Kidney epithelial cell (primary cell): ENCODE data around the gene IAPP. TPM values are rescaled to one million over a fixed set of nuclear protein-coding genes. Genes with fewer than 3 reads are reported as not detected.

Experiments used
- total RNA-seq: library from RNA; depleted of rRNA; stranded (reverse); fragments of >200 nt; gene quantifications from 2 replicates; pipeline ENCODE4 v1.2.3, GENCODE V29; 2015

Gene IAPP
- total RNA-seq, 1 donor from 2014 or later, result not detected

Other genes with a start within 250 kb of the IAPP start
- gene SLCO1B1, start 241.7 kb upstream of the IAPP start, total RNA-seq, result not detected in 2 replicates
- gene SLCO1A2, start 38.0 kb upstream of the IAPP start, total RNA-seq, result not detected in 2 replicates
- gene PYROXD1, start 64.8 kb downstream of the IAPP start, total RNA-seq, result 13.9 and 17.3 TPM in 2 replicates
- gene RECQL, start 128.7 kb downstream of the IAPP start, total RNA-seq, result 52.4 and 55.3 TPM in 2 replicates
- gene GOLT1B, start 128.9 kb downstream of the IAPP start, total RNA-seq, result 45.1 and 52.8 TPM in 2 replicates
- gene SPX, start 153.4 kb downstream of the IAPP start, total RNA-seq, result 7.5 and 9.4 TPM in 2 replicates
- not detected in 2 replicates for gene GYS2, start 231.9 kb downstream of the IAPP start, total RNA-seq